GM18507 (cell line): Measurements from ENCODE around the gene SLC25A48.
"Not testable (repeated sequence)": the region's sequence is repeated elsewhere in the genome, so short reads cannot be mapped to it uniquely, and the experiment has no call there.

Experiments
- DNase-seq: peaks from one replicate; pipeline ENCODE4 v3.0.0; 2011; ENCODE audit warnings: low read depth; ENCODE audit not compliant: insufficient read length; ENCODE audit errors: extremely low spot score
- FAIRE-seq: peaks from 2 replicates; lab custom pipeline; 2011; peaks lifted over from hg19 to GRCh38; lab: Jason Lieb, UNC

The SLC25A48 gene

GRCh38 chr5:135829179-135829578, 5.3 kb upstream of the SLC25A48 start:
- DNase-seq (no peak), FAIRE-seq (no peak)

- FAIRE-seq, result no peak
- DNase-seq, result peak; percentile 35
Observed at GRCh38 chr5:135829681-135830383, 4.6 kb upstream of the SLC25A48 start.

GRCh38 chr5:135830384-135830700, 4.1 kb upstream of the SLC25A48 start:
- no peak for FAIRE-seq
- DNase-seq, result no peak

- DNase-seq, result no peak
- no peak for FAIRE-seq
Observed at GRCh38 chr5:135830876-135831275, 3.6 kb upstream of the SLC25A48 start.

- FAIRE-seq (no peak), DNase-seq (no peak)
Observed at GRCh38 chr5:135831439-135831838, 3.0 kb upstream of the SLC25A48 start.

GRCh38 chr5:135831851-135832555, 2.5 kb upstream of the SLC25A48 start:
- FAIRE-seq (no peak), DNase-seq (no peak)

GRCh38 chr5:135832941-135833920, 1.2 kb upstream of the SLC25A48 start:
- FAIRE-seq (no peak), DNase-seq (no peak)

GRCh38 chr5:135833961-135834638, 363 bp upstream of the SLC25A48 start:
- FAIRE-seq (peak; percentile 66), DNase-seq (no peak)

- no peak for DNase-seq
Observed at GRCh38 chr5:135835766-135836165, 1.3 kb downstream of the SLC25A48 start.

GRCh38 chr5:135838395-135838794, 3.9 kb downstream of the SLC25A48 start:
- not testable (repeated sequence) for DNase-seq, FAIRE-seq

More at GRCh38 chr5:135835766-135836165, 1.3 kb downstream of the SLC25A48 start:
- no peak for FAIRE-seq

- FAIRE-seq, result no peak
- DNase-seq, result no peak
Observed at GRCh38 chr5:135839566-135839965, 5.1 kb downstream of the SLC25A48 start.

GRCh38 chr5:135840959-135841358, 6.5 kb downstream of the SLC25A48 start:
- no peak for FAIRE-seq
- DNase-seq, result no peak

GRCh38 chr5:135842737-135843136, 8.3 kb downstream of the SLC25A48 start:
- FAIRE-seq, result no peak
- DNase-seq, result no peak

- FAIRE-seq (no peak), DNase-seq (no peak)
Observed at GRCh38 chr5:135843571-135844337, 9.3 kb downstream of the SLC25A48 start.

GRCh38 chr5:135846311-135846710, 11.8 kb downstream of the SLC25A48 start:
- no peak for FAIRE-seq
- DNase-seq, result no peak

- DNase-seq (no peak), FAIRE-seq (no peak)
Observed at GRCh38 chr5:135847976-135848375, 13.5 kb downstream of the SLC25A48 start.

- FAIRE-seq, result no peak
- no peak for DNase-seq
Observed at GRCh38 chr5:135850231-135850630, 15.8 kb downstream of the SLC25A48 start.

- no peak for FAIRE-seq
- DNase-seq, result no peak
Observed at GRCh38 chr5:135850671-135851070, 16.2 kb downstream of the SLC25A48 start.
